A549 treated with AZD9567 at 1 μM for 4 hours (cell line): Measurements from ENCODE around the gene SOS2. TPM values are rescaled to one million over a fixed set of nuclear protein-coding genes. Genes with fewer than 3 reads are reported as not detected.

Experiments used
- total RNA-seq: library from RNA; stranded (reverse); fragments of 200-300 nt; extraction: Qiagen RNA extraction; gene quantifications from 5 replicates; pipeline ENCODE4 v1.2.3, GENCODE V29; 2022; ENCODE audit not compliant: insufficient read depth

SOS2 gene
- 8.1 to 14.6 TPM (median 11.8 TPM) in 5 replicates for total RNA-seq

GRCh38 chr14:50231475-50232275, at the start of gene SOS2:
Gene SOS2 (minus strand): TSS chr14:50231578. CDS start chr14:50231283, 295 bp downstream.

GRCh38 chr14:50116181-50116956, 115.0 kb downstream of the SOS2 start, which contains the start of gene VCPKMT:
Gene VCPKMT (minus strand): TSS chr14:50116572. CDS start chr14:50116552, 20 bp downstream.

Other genes with a start within 250 kb of the SOS2 start
- 4.0 to 11.5 TPM (median 9.5 TPM) in 5 replicates for gene VCPKMT, start 115.0 kb downstream of the SOS2 start, total RNA-seq
- gene L2HGDH, start 80.7 kb upstream of the SOS2 start, total RNA-seq, result 8.5 to 11.4 TPM (median 10.5 TPM) in 5 replicates
- 9.4 to 14.8 TPM (median 12.9 TPM) in 5 replicates for gene DMAC2L, start 80.7 kb upstream of the SOS2 start, total RNA-seq
- 6.1 to 14.7 TPM (median 8.6 TPM) in 5 replicates for gene CDKL1, start 165.3 kb upstream of the SOS2 start, total RNA-seq